GM23248 (cell line): Measurements from ENCODE around the gene NCOA7. TPM values are rescaled to one million over a fixed set of nuclear protein-coding genes. Genes with fewer than 3 reads are reported as not detected.
A peak's percentile ranks its signal among the peaks of the same experiment; 100 is the strongest.

Experiments
- DNase-seq: peaks from one replicate; pipeline ENCODE4 v3.0.0-alpha.2; 2015
- H2AFZ ChIP-seq: fragments of 200-600 bp; sonication (generic); 2 replicates; pipeline ENCODE4 v1.6.1; 2016; ENCODE audit warnings: antibody characterized with exemption
- H3F3A ChIP-seq: fragments of 200-600 bp; sonication (generic); 2 replicates; pipeline ENCODE4 v1.6.1; 2016; ENCODE audit warnings: mild to moderate bottlenecking, antibody characterized with exemption, mixed run types; ENCODE audit not compliant: insufficient read depth
- H3K27ac ChIP-seq: fragments of 200-600 bp; sonication (generic); 2 replicates; pipeline ENCODE4 v1.5.1; 2016; ENCODE audit warnings: mild to moderate bottlenecking
- H3K27me3 ChIP-seq: fragments of 200-600 bp; sonication (generic); replicated peaks from 2 replicates; pipeline ENCODE4 v1.6.1; 2016; ENCODE audit warnings: mild to moderate bottlenecking; ENCODE audit not compliant: insufficient read depth
- H3K36me3 ChIP-seq: fragments of 200-600 bp; sonication (generic); 2 replicates; pipeline ENCODE4 v1.6.1; 2016; ENCODE audit warnings: low read depth, mild to moderate bottlenecking
- H3K4me1 ChIP-seq: fragments of 200-600 bp; sonication (generic); 2 replicates; pipeline ENCODE4 v1.6.1; 2016; ENCODE audit warnings: mild to moderate bottlenecking; ENCODE audit not compliant: insufficient read depth
- H3K4me2 ChIP-seq: fragments of 200-600 bp; sonication (generic); one replicate; pipeline ENCODE4 v1.6.1; 2016; ENCODE audit warnings: mild to moderate bottlenecking; ENCODE audit not compliant: unreplicated experiment
- H3K4me3 ChIP-seq: fragments of 200-600 bp; sonication (generic); 2 replicates; pipeline ENCODE4 v1.5.1; 2016; ENCODE audit warnings: mild to moderate bottlenecking
- H3K79me2 ChIP-seq: fragments of 200-600 bp; sonication (generic); 2 replicates; pipeline ENCODE4 v1.6.1; 2016; ENCODE audit warnings: mild to moderate bottlenecking; ENCODE audit not compliant: insufficient read depth
- H3K9ac ChIP-seq: fragments of 200-600 bp; sonication (generic); 2 replicates; pipeline ENCODE4 v1.6.1; 2016; ENCODE audit warnings: mild to moderate bottlenecking
- H3K9me2 ChIP-seq: fragments of 200-600 bp; sonication (generic); 2 replicates; pipeline ENCODE4 v1.6.1; 2016; ENCODE audit warnings: mixed run types, mild to moderate bottlenecking, moderate library complexity; ENCODE audit not compliant: insufficient read depth
- H3K9me3 ChIP-seq: fragments of 200-600 bp; sonication (generic); one replicate; pipeline ENCODE4 v1.6.1; 2017; ENCODE audit warnings: low read depth
- H4K20me1 ChIP-seq: fragments of 200-600 bp; sonication (generic); 2 replicates; pipeline ENCODE4 v1.6.0; 2016; ENCODE audit not compliant: insufficient read depth
- EZH2 ChIP-seq: fragments of 200-600 bp; sonication (generic); IDR thresholded peaks from 2 replicates; pipeline ENCODE4 v1.6.1; 2018; ENCODE audit warnings: antibody characterized with exemption, mild to moderate bottlenecking; ENCODE audit not compliant: insufficient read depth, poor library complexity, severe bottlenecking
- EZH2phosphoT487 ChIP-seq: fragments of 200-600 bp; sonication (generic); IDR thresholded peaks from 2 replicates; pipeline ENCODE4 v1.6.1; 2018; ENCODE audit warnings: antibody characterized with exemption, moderate library complexity, mild to moderate bottlenecking, low read depth; ENCODE audit not compliant: insufficient read depth
- WGBS, 2 experiments: methylation state at CpG; one replicate each; pipeline ENCODE4 v1.1.6; 2015 to 2017; ENCODE audit warnings: low lambda C conversion rate in 2 of 2, low coverage in 1 of 2; ENCODE audit errors: missing lambda C conversion rate in 2 of 2; 5-methylcytosine and 5-hydroxymethylcytosine counted together
- in situ Hi-C: fragments of 300-500 bp; cut with MboI; formaldehyde crosslinking; loops from 2 replicates; pipeline ENCODE4 v1.15.0; 2020
- polyA plus RNA-seq: library from polyadenylated mRNA; unstranded; fragments of >200 nt; fragmentation: Nextera tagmentation; extraction: Ambion mirVana; gene quantifications from 2 replicates; pipeline ENCODE4 v1.2.1, GENCODE V29; 2016
- total RNA-seq: library from RNA; depleted of rRNA; stranded (reverse); fragments of >200 nt; shearing (Covaris generic); gene quantifications from 2 replicates; pipeline ENCODE4 v1.2.3, GENCODE V29; 2014

Gene NCOA7
- total and polyA plus RNA-seq, 2 experiments from 2014 or later, result 9.5 to 10.2 TPM

DNA sequence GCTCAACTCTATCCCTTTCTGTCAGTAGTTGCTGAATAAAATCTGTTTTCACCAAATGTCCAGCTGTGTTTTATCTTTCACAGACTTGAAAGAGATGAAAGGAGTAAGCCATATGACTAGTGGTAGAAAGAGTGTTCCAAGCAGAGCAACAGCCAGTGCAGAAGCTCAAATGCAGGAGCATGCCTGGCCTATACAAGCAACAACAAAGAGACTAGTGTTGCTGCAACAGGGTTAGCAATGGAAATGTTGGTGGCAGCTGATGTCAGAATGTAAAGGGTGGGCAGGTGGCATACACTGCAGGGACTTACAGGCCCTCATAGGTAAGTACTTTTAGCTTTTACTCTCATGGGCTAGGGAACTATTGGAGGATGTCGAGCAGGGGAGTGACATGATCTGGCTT, 160.6 kb downstream of the NCOA7 start:
- Histone ChIP-seq H3K9me2 (no peaks in the 10 kb centered on the region), H3K27ac (no peak overlapping the region), H2AFZ (no peak overlapping the region), H3K79me2 (no peaks in the 10 kb centered on the region), H3F3A (peaks cover 16% of the 10 kb centered on the region), H3K9me3 (no peaks in the 10 kb centered on the region), H3K36me3 (no peaks in the 10 kb centered on the region), H3K4me3 (no peak overlapping the region), H3K4me1 (peaks cover 29% of the 10 kb centered on the region), H3K27me3 (no peaks in the 10 kb centered on the region), H3K9ac (no peak overlapping the region), H3K4me2 (no peak overlapping the region), H4K20me1 (no peaks in the 10 kb centered on the region)
- DNase-seq, result no peak
- TF ChIP-seq EZH2phosphoT487 (no peak), EZH2 (no peak)
- 43 to 49% methylated on average over 1 of the region's 1 CpG for WGBS, 2 experiments
- in situ Hi-C loops, result loop anchor here (5.0 to 10.0 kb wide), 2 partner anchors 164 to 647 kb away; partner anchors contain the start of gene HDDC2

DNA sequence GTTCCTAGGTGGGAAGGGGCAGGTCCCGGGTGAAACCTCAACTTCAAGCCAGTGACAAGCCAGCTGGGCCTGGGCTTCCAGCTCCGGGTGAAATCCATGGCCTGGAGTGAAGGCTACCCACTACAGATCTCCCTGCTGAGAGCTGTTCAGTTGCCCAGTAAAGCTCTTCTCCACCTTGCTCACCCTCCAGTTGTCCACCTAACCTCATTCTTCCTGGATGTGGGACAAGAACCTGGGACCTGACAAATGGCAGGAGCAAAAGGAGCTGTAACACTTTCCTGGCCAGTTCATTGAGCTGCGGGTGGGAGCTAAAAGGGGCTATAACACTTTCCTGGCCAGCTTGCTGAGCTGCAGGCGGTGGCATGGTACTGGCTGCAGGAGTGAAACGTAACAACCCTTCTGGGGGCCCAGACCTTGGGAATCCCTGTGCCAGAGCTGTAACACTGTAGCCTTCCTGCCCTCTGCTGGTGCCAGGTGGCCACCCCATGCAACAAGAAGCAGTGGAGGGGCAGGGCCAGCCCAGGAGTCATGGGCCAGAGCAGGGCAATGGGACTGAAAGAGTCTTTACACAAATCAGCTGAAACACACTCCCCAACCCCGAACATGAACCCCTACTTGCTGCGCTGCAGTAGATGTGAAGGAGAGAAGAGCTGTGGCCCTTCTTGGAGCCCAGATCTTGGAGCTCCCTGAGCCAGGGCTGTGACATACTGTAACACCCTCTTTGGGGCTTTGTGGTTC, 162.2 kb downstream of the NCOA7 start:
- H3K4me3 ChIP-seq, result no peak overlapping the region
- no peak overlapping the region for H3K27ac ChIP-seq
- peak; percentile 69 for DNase-seq
- H4K20me1 ChIP-seq, result no peaks in the 10 kb centered on the region
- WGBS, 2 experiments, result 45 to 46% methylated on average over 7 of the region's 7 CpGs
- H2AFZ ChIP-seq, result no peak overlapping the region
- H3K27me3 ChIP-seq, result no peaks in the 10 kb centered on the region
- H3K9me3 ChIP-seq, result no peaks in the 10 kb centered on the region
- H3F3A ChIP-seq, result no peaks in the 10 kb centered on the region; the same call in 1 of the 2 replicates
- H3K79me2 ChIP-seq, result no peaks in the 10 kb centered on the region
- TF ChIP-seq EZH2 (no peak), EZH2phosphoT487 (no peak)
- no peaks in the 10 kb centered on the region for H3K9me2 ChIP-seq
- no peak overlapping the region for H3K9ac ChIP-seq
- H3K36me3 ChIP-seq, result no peaks in the 10 kb centered on the region
- peaks cover 20% of the 10 kb centered on the region for H3K4me1 ChIP-seq
- in situ Hi-C loops, result loop anchor here (5.0 to 10.0 kb wide), 2 partner anchors 166 to 648 kb away; partner anchors contain the start of gene HDDC2
- H3K4me2 ChIP-seq, result no peak overlapping the region

DNA sequence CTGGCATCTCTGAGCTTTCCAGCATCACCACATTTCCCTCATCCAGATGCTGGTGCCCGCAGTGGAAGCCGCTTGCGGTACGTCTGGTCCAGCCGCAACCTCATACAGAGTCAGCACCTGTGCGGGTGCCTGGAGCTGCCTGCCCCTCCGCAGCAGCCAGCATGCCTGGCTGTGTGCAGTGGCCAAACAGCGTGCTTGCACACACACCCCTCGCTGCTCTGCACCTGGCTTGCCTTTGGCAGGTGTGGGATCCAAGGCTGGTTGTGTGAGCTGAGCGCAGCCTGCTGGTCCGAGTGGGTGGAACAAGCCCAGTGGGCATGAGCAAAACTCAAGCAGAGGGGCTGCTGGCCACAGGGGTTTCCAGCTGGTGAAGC, 162.7 kb downstream of the NCOA7 start:
- no peak overlapping the region for H3K9ac ChIP-seq
- no peaks in the 10 kb centered on the region for H3K9me2 ChIP-seq
- TF ChIP-seq EZH2 (no peak), EZH2phosphoT487 (no peak)
- 77% methylated on average over 11 of the region's 11 CpGs for WGBS, 2 experiments
- no peaks in the 10 kb centered on the region for H3K27me3 ChIP-seq
- no peaks in the 10 kb centered on the region for H4K20me1 ChIP-seq
- H3K36me3 ChIP-seq, result no peaks in the 10 kb centered on the region
- H3F3A ChIP-seq, result no peaks in the 10 kb centered on the region; the same call in 1 of the 2 replicates
- H3K4me1 ChIP-seq, result peaks cover 22% of the 10 kb centered on the region
- no peak overlapping the region for H3K27ac ChIP-seq
- no peak overlapping the region for H2AFZ ChIP-seq
- no peaks in the 10 kb centered on the region for H3K9me3 ChIP-seq
- no peak overlapping the region for H3K4me2 ChIP-seq
- H3K79me2 ChIP-seq, result 0 out of 2 replicates have a peak, but pooled peaks cover 5% of the 10 kb centered on the region
- in situ Hi-C loops, result loop anchor here (5.0 to 10.0 kb wide), 2 partner anchors 166 to 649 kb away; partner anchors contain the start of gene HDDC2
- no peak for DNase-seq
- H3K4me3 ChIP-seq, result no peak overlapping the region

DNA sequence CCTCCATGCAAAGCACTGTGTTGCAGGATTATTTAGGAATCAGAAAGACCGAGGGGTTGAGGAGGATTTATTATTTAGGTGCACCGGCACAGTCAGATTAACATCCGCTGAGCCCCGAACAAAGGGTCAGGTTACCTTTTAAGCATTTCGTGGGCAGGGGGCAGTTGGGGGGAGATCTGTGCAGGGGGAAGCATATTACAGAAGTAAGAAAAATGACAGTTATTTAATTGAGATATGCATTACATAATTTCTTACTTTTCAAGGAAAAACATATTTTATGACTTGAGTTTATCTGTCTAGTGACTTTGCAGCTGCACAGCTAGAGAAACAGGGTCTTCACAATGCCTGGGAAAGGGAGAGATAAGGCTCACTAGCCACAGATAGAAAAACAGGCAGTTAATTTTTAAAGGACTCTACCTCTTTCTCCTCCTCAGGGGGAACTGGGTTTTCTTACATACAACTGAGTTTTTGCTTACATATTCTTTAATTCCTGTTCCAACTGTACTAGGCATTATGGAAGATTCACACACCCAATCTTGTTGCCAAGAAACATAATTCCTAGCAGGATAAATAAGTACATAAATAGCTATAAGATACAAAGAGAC, 164.1 kb downstream of the NCOA7 start:
- H3K4me1 ChIP-seq, result peaks cover 20% of the 10 kb centered on the region
- no peak overlapping the region for H3K27ac ChIP-seq
- H4K20me1 ChIP-seq, result no peaks in the 10 kb centered on the region
- H3K36me3 ChIP-seq, result no peaks in the 10 kb centered on the region
- 36 to 45% methylated on average over 5 of the region's 5 CpGs for WGBS, 2 experiments
- H3K4me2 ChIP-seq, result no peak overlapping the region
- H3K79me2 ChIP-seq, result peaks cover 15% of the 10 kb centered on the region; the same call in 1 of the 2 replicates
- H3K4me3 ChIP-seq, result no peak overlapping the region
- in situ Hi-C loops, result loop anchor here (5.0 to 10.0 kb wide), 2 partner anchors 168 to 650 kb away; partner anchors contain the start of gene HDDC2
- DNase-seq, result no peak
- H3F3A ChIP-seq, result no peaks in the 10 kb centered on the region; the same call in 1 of the 2 replicates
- H3K9ac ChIP-seq, result no peak overlapping the region
- H3K9me2 ChIP-seq, result no peaks in the 10 kb centered on the region
- H3K27me3 ChIP-seq, result no peaks in the 10 kb centered on the region
- TF ChIP-seq EZH2phosphoT487 (no peak), EZH2 (no peak)
- no peak overlapping the region for H2AFZ ChIP-seq
- no peaks in the 10 kb centered on the region for H3K9me3 ChIP-seq
